Testis (tissue), 2 donors: ENCODE results near the gene TAF3.

Experiments used
- CTCF ChIP-seq, 3 experiments: fragments of 450-650 bp in 2 of 3; fragments of 200-600 bp in 1 of 3; sonication (generic) in 1 of 3; IDR thresholded peaks; one replicate each; pipeline ENCODE4 v1.5.1; 2016 to 2019; ENCODE audit warnings: antibody characterized with exemption in 3 of 3, mild to moderate bottlenecking in 2 of 3, moderate library complexity in 1 of 3
- POLR2A ChIP-seq: fragments of 450-650 bp; IDR thresholded peaks from one replicate; pipeline ENCODE4 v1.6.1; 2017; ENCODE audit warnings: antibody characterized with exemption, mild to moderate bottlenecking, moderate library complexity

GRCh38 chr10:7834262-7834661 lies 16.0 kb downstream of the TAF3 start:
- TF ChIP-seq CTCF (IDR thresholded peaks at IDR 0.05) (no peak), POLR2A (no peak)
